CD4-positive, alpha-beta T cell treated with Interleukin-1 beta for 1 hour (primary cell): Measurements from ENCODE around the gene NSMCE1.

Experiments
- DNase-seq, 2 donors: peaks; one replicate each; pipeline ENCODE4 v3.0.0-alpha.2; 2020 to 2022

NSMCE1 gene, protein sequence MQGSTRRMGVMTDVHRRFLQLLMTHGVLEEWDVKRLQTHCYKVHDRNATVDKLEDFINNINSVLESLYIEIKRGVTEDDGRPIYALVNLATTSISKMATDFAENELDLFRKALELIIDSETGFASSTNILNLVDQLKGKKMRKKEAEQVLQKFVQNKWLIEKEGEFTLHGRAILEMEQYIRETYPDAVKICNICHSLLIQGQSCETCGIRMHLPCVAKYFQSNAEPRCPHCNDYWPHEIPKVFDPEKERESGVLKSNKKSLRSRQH

DNA sequence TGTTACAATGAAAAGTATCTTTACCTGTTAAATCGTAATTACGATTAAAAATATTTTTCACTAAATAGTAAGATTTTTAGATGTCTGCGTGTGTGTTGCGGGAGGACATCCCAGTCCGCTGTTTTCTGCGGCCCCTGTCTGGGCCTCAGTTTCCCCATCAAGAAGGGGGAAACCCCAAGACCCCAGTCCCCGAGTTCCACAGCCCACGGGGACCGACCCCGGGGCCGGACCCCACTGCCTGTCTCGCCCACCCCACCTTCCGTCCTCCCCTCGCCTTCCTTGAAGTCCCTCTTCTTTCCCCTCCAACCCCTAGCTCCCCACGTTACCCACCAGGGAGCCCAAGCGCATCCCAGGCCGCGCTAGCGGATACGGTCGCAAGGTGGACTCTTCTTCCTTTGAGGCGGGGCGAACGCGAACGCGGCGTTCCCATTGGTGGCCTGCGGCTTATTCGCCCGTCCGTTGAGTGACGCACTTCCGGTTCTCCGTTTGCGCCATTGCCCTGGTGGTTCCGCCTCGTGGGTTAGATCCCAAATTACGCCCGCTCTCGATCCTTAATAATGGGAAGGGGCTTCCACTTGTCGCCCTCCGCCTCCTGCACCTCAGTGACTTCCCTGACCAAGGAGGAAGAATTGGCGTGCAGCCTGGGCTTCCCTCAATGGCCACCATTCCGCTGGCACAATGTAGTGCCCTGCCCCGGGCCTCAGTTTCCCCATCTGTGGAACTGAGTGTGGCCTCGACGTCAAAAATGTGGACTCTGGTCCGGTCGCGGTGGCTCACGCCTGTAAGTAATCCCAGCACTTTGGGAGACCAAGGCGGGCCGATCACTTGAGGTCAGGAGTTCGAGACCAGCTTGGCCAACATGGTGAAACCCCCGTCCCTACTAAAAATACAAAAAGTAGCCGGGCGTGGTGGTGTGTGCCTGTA, at the start of gene NSMCE1:
Gene NSMCE1 (minus strand): TSS at position 397 of the 924 bp plus-strand sequence. CDS start 11,202 bp downstream, outside the sequence.
- DNase-seq: peak; percentile 96

DNA sequence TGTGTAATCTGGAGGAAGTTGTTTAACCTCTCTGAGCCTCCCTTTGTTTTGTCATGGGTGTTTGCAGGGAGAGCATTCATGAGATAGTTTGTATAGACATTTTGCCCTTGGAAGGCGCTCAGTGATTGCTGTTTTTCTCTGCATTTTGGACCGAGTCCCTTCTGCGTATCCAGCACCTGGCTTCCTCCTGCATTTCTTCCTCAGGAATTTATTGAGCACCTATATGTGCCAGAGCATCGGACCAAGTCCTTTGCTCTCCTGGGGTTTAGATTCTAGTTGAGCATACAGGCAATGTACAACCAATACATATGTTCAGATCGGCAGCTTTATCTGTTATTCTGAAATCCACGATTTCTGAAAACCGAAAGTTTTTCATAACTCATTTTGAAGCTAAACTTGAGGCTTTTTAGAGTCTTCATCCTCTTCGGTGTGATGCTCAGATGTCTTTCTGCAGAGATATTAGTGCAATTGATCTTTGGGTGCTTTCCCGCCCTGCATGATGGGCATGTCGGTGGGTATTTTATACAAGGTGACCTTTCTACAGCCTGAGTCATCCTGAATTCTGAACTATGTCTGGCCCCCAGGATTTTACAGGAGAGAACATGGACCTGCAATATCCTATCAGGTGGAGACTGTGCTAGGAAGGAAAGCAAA, 49.3 kb upstream of the NSMCE1 start:
- peak in 1 of 2 donors; percentile 21 for DNase-seq

DNA sequence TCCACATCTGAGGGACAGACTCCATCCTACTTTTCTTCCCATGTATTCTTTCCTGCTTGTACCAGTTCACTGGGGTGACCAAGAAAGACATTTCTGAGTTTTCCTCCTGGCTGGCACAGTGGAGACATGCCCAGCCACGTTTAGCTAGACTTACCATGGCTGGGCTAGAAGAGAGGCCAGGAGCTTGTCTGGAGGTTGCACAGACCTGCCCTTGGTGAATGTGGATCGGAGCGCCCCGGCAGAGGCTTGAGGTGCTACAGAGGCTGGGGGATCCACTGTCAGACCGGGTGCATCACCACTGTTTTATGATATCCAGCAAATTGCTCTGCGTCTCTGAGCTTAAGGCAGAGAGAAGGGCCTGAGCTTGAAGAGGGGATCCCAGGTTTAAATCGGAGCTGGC, 48.7 kb upstream of the NSMCE1 start:
- no peak for DNase-seq

DNA sequence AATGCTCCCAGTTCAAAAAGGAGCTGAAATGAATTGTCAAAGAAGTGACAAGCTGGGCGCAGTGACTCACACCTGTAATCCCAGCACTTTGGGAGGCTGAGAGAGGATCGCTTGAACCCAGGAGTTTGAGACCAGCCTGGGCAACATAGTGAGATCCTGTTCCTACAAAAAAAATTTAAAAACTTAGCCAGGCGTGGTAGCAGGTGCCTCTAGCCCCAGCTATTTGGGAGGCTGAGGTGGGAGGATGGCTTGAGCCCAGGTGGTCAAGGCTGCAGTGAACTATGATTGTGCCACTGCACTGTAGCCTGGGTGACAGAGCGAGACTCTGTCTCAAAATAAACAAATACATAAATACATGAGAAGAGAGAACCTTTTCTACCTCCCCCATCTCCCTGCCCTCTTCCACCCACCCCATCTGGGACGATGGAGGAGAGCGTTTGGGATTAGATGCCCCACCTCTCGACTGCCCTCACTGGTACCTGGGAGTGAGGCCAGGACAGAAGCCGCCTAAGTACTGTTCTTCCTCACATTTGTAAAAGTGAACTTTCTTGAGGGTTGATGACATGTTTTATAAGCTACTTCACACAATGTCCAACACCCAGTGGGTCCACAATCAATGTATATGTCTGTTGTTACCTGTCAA, 47.6 kb upstream of the NSMCE1 start:
- no peak for DNase-seq

DNA sequence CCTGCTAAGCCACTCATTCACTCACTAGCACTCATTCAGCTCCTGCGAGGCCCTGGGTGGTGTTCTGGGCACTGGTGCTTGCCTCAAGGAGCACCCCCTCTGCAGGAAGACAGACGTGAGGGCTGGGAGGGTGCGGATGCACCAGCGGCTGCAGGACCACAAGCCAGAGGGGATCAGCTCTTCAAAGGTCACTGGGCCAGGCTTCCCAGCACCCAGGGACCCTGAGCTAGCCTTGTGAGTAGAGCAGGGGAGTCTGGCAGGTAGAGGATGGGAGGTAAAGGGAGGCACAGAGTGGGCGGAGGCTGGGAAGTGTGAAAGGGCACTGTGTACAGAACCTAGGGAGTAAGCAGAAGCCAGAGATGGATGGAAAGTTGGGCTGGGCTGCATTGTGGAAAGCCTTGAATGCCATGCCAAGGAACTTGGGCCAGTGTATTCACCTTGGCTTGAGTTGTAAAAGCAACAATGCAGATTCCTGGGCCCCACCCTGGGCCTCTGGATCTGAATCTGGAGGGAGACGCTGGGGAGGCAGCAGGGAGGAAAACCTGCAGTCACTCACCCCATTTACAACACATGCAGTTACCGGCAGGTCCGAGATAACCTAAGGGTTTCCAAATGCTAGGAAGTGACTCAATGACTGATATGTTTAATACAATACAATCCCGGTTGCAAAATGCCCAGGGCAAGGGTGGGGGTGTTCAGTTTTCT, 46.9 kb upstream of the NSMCE1 start:
- peak; percentile 51 to 53 for DNase-seq

DNA sequence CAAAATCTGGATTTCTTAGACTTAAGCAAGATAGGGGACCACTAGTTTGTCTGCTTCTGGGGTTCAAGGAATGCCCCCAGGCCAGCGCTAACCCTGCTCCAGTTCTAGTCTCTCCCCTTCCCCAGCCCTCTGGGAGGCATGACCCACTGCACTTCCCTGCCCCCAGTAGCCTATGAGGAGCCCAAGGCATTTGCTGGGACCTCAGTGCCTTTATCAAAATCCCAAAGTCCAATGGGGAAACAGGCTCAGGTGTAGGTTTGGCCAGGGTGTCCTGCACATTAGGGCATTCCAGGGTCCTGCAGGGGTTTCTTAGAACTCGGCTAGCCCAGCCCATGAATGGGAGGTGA, 46.4 kb upstream of the NSMCE1 start:
- no peak for DNase-seq

DNA sequence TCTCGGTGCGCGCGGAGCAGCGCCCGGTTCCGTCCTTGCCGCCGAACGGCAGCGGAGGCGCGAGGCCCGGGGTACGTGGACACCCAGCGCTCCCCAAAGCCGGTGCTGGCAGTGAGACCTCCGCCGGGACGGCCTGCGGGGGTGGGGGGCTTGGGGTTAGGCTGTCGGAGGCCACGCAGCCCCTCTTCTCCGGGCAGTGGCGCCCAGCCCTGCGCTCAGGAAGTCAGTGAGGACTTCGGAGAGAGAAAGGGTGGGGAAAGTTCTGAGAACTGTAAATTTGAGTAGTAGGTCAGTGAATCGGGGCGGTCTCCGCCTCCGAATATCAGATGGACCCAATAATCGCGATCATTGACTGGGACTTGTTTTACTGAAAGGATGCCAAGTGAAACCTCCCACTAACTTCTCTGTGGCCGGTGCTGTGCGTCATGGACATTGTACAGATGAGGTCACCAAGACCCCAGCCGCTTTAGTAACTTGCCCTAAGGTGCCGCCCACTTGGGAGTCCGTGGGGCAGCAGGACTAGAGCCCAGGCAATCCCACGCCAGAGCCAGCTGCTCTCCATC, 45.7 kb upstream of the NSMCE1 start:
- DNase-seq: peak; percentile 63 to 71

DNA sequence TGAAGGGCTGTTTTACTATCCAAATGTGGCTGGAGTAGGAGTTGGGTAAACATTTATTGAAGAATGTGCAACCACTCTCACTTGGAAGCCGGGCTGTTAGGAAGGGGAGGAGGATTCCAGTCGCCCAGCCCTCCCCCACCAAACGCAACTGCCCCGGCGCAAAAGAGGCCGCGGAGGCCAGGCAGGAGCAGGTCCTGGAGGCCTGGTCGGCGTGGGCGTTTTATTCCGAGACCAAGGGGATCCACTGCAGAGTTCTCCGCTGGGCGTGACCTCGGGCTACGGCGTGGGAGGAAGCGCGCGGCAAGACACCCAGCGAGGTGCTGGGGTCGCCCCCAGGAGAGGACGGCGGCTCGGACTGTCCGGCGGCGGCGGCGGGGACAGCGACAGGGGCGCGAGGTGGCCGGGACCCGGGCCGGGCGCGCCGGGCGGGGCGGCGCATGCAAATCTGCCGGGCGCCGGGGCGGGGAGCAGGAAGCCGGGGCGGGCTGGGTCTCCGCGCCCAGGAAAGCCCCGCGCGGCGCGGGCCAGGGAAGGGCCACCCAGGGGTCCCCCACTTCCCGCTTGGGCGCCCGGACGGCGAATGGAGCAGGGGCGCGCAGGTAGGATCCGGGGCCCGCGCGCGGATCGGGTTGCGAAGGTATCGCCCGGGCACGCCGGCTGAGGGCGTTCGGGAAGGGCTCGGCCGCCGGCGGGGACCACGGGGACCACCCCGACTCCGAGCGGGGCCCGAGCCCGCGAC, 45.0 kb upstream of the NSMCE1 start, which contains the start of gene IL4R:
Gene IL4R (plus strand): TSS at position 553 of the 739 bp plus-strand sequence. CDS start 26,230 bp downstream, outside the sequence.
- DNase-seq: peak; percentile 66 to 67

DNA sequence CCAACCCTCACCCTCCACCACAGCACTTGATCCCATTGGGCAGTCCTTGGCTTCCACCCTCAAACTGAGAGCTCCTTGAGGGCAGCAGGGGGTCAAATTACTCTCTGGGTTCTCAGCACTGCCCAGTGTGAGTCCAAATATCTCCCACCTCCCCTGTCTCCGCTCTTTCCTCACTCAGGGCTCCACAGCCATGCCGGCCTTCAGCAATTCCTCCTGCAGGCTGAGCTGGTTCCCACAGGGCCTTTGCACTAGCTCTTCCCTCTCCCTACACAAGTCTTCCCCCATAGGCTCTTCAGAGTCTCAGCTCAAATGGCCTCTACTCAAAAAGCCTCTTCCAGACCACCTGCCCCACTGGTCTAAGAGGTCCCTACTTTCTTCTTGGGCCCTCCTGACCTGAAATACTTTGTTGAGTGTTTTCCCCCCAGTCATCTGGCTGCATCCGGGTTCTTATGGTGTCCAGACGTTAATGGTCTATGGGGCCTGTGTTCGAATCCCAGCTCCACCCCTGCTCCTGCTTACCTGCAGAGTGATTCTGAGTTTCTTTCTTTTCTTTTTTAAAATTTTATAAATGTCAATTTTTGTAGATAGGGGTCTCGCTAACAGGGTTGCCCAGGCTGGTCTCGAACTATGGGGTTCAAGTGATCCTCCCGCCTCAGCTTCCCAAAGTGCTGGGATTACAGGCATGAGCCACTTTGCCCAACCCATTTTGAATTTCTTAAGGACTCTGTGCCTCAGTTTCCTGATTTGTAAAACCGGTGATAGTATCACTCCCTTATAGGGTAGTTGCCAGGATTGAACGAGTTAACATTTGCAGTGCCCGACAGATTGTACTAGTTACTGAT, 44.2 kb upstream of the NSMCE1 start:
- DNase-seq: no peak

DNA sequence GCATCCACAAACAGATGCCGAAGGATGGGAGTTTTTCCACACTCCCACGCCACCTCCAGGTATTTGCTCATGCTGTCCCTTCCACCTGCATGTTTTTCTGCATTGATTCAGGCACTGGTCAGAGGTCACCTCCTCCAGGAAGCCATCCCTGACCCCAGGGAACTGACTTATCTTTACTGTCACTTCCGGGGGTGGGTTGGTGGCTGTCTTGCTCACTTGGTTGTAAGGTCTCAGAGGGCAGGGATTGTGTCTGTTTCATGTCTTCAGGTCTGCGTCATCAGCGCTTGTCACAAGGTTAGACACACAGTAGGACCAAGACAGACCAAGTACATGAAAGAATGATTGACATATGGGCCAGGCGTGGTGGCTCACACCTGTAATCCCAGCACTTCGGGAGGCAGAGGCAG, 43.3 kb upstream of the NSMCE1 start:
- DNase-seq: no peak

DNA sequence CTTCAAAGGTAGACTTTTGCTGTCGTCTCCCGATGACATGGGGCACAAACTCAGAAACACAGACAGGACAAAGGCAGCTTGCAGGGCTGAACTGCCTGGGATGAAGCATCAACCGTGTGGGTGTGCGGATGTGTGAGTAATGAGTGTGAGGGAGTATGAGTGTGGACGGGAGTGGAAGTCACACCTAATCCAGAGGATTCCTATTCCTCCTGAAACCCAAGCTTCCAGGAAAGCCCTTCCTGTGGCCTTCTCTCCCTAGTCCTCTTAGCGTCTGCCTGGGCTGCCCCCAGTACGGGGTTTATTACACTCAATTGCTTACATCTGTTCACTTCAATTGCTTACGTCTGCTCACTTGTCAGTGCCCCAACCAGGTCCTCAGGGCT, 42.9 kb upstream of the NSMCE1 start:
- DNase-seq: no peak

DNA sequence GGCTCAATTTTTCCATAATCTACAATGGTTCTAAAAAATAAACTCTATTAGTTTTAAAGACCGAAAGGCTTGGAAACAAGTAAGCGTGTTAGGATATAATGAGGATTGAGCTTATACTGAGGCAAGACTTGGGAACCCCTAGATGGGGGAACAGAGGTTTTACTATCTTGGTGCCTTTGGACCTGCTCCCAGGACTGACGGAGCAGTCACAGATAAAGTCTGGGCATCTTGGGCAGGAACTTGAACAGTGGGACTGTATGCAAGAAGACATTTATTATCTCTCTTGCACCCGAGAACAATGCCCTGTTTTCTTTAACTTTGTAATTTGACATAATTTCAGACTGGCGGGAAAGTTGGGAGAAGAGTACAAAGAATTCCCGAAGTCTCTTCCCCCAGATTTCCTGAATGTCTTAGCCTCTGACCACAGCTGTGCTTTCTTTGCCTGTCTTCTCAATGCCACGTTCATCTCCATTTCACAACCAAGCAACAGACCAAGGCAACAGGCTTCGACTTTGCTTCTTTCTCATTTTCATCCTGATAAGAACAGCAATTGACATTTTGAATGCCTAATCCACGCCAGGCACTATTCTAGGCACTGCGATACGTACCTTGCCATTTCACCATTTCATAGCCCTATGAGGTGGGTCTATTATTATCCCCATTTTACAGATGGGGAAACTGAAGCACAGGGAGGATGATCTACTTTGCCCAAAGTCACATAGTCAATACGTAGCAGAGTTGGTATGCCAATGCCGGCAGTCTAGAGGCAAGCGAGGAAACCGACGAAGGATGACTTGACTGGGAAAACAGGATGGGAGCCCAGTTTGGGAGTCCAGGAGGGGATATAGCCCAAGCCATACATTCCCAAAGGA, 42.2 kb upstream of the NSMCE1 start:
- DNase-seq: no peak

DNA sequence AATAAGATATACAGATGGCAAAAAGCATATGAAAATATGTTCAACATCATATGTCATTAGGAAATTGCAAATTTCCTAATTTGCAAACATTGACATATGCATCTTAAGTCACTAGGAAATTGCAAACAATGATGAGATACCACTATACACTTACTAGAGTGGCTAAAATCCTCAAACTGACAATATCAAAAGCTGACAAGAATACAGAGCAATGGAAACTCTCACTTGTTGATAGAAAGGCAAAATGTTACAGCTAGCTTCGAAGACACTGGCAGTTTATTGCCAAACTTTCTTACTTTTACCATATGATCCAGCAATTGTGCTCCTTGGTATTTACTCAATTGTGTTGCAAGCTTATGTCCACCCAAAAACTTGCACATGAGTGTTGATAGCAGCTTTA, 40.2 kb upstream of the NSMCE1 start:
- DNase-seq: no peak

DNA sequence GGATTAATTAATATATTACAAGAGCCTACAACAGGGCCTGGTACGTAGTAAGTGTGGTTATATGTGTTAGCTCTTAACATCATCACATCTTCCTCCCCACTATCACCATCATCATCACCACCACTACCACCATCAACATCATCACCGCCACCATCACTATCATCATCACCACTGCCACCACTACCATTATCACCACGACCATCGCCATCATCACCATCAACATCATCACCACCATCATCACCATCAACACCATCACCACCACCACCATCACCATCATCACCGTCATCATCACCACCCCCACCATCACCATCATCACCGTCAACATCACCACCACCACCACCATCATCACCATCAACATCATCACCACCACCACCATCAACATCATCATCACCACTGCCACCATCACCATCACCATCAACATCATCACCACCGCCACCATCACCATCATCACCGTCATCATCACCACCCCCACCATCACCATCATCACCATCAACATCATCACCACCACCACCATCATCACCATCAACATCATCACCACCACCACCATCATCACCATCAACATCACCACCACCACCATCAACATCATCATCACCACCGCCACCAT, 37.4 kb upstream of the NSMCE1 start:
- no peak for DNase-seq

DNA sequence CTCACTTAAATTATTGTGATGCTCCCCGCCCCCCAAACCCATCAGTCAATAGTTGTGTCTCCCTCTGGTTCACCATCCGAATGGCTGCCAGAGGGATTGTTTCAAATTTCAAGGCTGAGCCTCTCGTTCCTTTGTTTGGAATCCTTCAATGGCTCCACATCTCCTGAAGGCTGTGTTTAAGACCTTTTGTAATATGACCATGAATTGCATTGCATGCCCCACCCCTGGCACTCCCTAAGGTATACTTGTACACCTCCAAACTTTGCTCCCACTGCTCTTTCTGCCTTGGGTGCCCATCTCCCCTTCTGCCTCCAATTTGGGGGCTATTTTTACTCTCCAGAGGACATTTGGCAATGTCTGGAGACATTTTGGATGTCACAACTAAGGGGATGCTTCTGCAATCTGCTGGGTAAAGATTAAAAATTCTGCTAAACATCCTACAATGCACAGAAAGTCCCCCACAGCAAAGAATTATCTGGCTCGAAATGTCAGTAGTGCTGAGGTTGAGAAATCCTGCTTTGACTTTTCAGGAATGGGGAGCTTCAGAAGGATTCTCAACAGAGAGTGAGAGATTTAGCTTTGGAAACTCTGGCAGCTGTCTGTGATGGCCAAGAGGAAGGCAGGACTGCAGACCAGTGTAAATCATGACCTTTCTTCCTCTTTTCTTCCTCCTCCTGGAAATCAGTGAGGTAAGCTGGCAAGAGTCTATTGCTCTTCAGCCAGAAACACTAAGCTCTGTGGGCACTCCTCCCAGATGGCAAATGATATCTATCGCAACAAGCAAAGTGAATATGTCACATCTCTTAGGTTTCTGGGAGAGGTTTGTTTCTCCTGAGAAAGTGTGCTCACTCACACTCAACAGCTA, 36.5 kb upstream of the NSMCE1 start:
- peak in 1 of 2 donors; percentile 17 for DNase-seq

DNA sequence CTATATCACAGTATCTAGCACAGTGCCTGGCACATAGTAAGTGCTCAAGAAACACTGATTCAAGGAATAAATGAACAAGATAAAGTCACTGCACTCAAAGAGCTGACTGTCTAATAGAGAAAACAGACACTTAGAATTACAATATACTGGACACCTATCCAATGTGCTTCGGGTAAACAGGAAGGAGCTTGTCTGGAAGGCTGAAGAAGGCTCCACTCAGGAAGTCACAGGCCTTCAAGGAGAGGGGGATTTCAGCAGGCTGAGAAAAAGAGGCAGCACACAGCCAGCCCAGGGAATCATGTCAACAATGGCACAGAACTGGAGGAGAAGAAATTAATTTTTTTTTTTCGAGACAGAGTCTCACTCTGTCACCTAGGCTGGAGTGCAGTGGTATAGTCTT, 35.5 kb upstream of the NSMCE1 start:
- DNase-seq: no peak

DNA sequence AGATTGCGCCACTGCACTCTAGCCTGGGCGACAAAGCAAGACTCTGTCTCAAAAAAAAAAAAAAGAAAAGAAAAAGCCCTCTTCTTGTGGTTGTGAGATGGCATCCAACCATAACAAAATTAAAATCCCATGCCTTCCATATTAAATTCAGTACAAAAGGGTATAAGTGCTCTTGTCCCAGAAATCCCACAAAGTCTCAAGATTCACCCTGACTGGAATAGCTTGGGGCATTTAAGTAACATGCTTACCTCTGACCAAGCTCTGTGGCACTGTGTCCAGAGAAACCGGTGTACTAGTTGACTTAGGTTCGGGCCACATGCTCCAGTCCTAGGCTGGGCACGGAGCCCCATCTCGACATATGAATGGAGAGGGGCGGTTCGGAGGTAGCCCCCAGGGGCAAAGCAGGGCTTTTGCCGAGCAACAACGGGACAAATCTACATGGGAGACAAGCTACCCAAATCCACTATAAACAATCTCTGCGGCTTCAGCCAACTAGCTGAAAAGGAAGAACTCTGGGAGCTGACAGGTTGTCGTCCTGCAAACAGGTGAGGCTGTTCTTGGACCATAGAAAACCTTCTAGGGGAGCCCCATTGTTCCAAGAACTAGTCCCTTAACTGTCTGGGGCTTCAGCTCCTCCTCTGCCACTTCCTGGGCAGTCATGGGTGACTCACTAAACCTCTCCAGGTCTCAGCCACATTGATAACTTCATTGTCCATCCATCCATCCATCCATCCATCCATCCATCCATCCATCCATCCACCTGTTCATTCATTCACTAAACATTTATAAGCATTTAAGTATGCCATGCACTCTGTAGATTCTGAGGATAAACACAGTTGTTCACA, 34.9 kb upstream of the NSMCE1 start:
- no peak for DNase-seq
